NCI-H2081 (cell line): Measurements from ENCODE around the gene ZFP1.
"Not testable (repeated sequence)": the region's sequence is repeated elsewhere in the genome, so short reads cannot be mapped to it uniquely, and the experiment has no call there.

Source experiments
- DNase-seq, 2 experiments: peaks; one replicate each; lab custom pipeline; 2025; lab: John Stamatoyannopoulos, UW

Gene ZFP1

DNA sequence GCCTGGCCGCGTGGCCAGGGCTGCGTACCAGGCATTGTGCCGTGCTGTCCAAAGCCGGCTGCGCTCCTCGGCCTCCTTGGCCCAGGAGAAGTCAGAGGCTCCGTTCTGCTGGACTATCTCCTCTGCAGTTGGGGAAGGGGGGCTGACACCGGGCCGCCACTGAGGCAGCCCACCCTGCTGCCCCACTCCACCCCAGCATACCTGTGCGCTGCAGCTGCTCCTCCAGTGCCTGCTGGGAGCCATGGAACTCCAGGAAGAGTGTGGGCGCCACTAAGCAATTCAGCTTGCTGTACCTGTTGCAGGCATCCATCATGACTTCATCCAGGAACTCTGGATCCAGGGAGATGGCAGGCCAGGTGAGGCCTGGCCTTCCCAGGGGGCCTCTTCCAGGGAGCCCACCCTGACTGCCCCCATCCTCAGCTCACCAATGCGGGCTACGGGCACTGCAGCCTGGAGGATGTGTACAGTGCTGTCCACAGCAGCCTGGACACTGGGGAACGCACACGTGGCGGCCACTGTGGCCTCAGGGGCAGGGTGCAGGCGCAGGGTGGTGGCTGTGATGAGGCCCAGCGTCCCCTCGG is 34.7 kb upstream of the ZFP1 start:
- DNase-seq = no peak

DNA sequence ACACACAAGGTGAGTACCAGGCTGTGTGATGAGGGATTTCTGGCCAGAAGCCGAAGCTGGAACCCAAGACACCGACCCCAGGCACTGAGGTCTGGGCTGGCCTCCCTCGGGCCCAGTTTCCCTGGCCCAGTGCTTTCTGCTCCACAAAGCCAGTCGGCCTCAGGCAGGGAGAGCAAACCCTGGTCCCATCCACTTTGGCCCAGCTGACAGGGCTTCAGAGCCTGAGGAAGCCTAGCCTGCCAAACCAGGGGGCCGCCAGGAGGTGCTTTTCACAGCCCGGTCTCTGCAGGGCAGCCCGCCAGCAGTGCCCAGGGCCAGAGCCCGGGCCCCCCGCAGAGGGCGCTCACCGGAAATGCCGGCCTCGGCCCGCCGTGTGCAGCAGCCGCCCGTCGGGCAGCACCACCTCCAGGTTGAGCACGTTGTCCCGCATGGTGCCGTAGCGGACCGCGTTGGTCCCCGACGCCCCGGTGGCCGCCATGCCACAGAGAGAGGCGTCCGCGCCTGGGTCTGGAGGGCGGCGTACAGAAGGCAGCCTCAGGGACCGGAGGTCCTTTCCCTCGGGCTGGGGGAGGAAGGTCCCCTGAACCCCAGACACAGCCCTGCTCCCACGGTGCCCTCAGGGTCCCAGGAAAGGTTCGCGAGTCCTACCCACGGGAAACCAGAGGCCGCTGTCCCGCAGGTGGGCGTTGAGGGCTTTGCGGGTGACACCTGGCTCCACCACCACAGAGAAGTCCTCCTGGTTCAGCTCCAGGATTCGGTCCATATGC is 34.0 kb upstream of the ZFP1 start:
- DNase-seq = no peak

DNA sequence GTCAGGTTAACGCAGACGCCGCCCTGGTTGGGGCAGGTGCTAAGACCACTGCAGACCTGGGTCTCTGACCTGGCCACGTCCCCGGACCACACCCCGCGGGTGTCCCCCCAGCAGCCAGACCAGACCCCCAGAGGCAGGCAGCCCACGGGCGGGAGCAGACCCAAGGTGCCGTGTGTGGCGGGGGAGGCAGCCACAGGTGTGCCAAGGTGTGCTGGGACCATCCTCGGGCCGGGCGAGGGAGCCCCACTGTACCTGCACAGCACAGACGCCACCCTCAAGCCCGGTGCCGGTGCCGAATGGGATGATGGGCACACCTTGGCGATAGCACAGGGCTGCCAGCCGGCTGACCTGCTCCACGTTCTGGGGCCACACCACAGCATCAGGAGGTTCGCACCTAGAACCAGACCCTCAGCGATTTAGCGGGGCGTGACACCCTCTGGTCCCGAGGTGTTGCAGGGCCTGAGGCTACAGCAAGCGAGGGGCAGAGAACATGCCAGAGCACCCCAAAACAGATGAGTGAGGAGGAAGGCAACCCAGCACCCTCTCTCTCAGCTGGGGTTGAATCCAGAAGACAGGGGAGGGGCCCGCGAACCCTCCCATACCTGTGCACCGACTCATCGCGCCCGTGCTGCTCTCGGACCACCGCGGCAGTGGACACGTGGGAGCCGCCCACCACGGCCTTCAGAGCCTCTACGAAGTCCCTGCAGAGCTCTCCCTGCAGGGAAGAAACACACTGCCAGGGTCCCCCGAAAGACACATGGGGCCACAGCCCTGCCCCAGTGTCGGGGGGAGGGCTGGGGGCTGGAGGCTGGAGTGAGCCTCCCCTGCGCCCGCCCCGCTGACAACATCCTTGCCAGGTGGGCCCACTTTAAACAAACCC is 33.1 kb upstream of the ZFP1 start:
- DNase-seq = no peak

GRCh38 chr16:75116081-75116910 is 32.0 kb upstream of the ZFP1 start, which contains the start of gene LDHD:
LDHD (minus strand) TSS chr16:75116780; CDS start chr16:75116720, 60 bp downstream.
- DNase-seq = no peak

DNA sequence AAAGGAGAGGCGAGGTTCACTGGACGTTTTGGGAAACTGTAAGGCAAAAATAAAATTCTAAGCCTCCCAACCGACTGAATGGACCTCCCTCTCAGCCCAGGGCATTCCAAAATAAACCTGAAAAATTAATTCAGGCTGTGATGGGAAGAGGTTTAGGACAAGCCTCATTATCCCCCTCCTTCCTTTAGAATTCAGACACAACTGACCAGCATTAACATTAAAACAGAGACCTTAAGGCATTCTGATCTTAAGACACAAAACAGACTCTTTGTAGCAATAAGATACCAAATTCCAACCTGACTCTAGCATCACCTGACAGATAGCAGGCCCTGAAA is 31.4 kb upstream of the ZFP1 start:
- DNase-seq = no peak

GRCh38 chr16:75118943-75119539 is 29.3 kb upstream of the ZFP1 start:
- DNase-seq = no peak

DNA sequence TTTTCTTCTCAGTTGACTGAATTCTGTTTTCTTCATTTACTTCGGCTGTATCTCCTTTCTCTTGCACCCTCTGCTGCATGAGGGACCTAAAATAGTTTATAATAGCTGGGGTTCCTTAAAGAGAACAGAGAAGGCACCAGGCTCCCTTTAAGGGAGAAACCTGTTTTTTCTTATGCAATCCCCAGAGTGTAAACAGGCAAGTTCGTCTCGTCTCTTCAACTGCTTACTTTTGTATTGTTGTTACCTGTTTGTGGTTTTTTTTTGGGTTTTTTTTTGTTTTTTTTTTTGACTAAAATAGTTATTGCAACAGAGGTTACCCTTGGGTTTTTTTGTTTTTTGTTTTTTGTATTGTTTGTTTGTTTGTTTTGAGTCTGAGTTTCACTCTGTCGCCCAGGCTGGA is 28.1 kb upstream of the ZFP1 start:
- no peak for DNase-seq

- no peak for DNase-seq
These were observed 26.3 kb upstream of the ZFP1 start for GRCh38 chr16:75121949-75122568.

DNA sequence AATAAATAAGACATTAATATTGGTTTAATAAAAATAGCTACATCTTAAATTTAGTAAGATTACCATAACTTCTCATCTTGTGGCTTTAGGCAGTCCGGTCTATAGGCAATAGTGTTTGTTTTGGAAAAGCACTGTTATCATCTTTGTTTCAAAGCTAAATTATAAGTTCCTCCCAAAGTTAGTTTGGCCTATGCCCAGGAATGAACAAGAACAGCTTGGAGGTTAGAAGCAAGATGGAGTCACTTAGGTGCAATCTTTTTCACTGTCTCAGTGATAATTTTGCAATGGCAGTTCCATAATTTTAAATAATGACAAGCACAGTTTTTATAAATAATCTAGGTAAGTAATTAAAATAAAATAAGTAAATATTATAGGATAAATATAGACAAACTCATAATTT is 25.7 kb upstream of the ZFP1 start:
- DNase-seq = no peak

- DNase-seq = no peak
These were observed 20.5 kb upstream of the ZFP1 start for GRCh38 chr16:75127713-75128415.

DNA sequence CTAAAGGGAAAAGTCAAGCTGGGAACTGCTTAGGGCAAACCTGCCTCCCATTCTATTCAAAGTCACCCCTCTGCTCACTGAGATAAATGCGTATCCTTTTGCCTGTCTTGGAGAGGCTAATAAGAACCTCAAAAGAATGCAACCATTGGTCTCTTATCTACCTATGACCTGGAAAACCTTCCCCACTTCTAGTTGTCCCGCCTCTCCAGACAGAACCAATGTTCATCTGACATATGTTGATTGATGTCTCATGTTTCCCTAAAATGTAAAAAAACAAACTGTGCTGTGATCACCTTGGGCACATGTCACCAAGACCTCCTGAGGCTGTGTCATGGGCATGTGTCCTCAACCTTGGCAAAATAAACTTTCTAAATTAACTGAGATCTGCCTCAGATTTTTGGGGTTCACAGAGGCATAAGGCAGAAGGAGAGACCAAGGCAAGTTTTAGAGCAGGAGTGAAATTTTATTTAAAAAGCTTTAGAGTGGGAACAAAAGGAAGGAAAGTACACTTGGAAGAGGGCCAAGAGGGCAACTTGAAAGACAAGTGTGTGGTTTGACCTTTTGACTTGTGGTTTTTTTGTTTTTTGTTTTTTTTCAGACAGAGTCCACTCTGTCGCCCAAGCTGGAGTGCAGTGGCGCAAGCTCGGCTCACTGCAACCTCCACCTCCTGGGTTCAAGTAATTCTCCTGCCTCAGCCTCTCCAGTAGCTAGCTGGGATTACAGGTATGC is 18.7 kb upstream of the ZFP1 start:
- not testable (repeated sequence) for DNase-seq

- no peak for DNase-seq
These were observed 18.1 kb upstream of the ZFP1 start for GRCh38 chr16:75130150-75130771.

DNA sequence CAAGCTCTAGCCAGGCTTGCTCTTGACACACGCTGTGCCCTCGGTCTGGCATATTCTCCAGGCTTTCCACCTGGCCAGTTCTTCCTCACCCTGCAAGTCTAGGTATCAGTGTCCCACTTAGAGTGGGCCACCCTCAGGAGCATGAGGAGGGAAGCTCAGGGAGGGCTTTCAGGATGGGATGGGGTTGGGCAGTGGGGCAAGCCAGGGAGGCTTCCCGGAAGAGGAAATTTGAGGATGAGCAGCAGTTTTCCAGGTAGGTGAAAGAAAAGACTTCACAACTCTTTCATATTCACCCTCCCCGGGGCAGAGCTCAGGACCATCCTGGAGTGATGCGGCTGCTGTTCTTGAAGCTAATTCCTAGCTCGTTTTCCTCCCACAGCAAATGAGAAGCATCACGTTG is 17.2 kb upstream of the ZFP1 start:
- no peak for DNase-seq

DNA sequence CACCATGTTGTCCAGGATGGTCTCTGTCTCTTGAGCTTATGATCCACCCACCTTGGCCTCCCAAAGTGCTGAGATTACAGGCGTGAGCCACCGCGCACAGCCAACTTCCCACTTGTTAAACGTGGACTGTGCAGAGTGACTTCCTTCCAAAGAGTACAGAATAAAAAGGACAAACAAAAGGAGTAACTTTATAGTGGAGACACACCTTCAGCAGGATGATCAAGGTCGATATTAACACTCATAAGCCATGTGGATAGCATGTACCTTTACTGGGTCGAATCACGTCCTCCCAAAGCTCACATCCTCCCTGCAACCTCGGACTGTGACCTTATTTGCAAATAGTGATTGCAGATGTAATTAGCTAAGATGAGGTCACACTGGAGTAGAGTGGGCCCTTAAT is 10.1 kb upstream of the ZFP1 start:
- no peak for DNase-seq

DNA sequence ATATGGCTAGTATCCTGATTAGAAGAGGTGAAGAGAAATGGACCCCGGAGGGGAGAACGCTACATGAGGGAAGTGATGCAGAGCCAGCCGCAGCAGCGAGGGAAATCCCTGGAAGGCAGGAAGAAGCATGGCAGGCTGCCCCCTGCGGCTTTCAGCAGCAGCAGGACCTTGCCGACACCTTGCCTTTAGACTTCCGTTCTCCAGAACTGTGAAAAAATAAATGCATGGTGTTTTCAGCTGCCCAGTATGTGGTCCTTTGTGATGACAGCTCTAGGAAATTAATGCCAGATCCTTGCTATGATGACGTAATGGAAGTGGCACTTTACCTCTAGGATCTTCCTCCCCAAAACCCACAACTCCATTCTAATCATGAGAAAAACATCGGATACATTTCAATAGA is 9.7 kb upstream of the ZFP1 start:
- DNase-seq = no peak

- no peak for DNase-seq
These were observed 8.8 kb upstream of the ZFP1 start for GRCh38 chr16:75139498-75139897.

DNA sequence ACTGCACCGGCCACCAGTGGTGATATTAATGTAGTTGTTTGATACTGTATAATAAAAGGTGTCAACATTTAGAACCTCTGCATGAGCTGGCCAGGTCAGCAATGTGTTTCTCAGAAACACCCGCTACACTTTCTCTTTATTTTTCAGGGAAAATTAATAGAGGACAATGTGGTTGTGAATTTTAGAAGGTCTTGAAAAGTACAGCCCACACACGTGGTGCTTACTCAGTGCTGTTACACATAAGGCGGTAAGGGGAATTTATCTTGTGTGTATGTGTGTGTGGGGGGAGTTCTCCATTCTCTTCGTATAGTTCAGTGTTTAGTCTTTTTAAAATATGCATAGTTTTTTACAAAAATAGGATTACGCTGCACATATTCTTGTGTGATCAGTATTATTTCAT is 4.4 kb upstream of the ZFP1 start:
- no peak for DNase-seq

- DNase-seq = no peak
These were observed 385 bp upstream of the ZFP1 start for GRCh38 chr16:75147968-75148310.

DNA sequence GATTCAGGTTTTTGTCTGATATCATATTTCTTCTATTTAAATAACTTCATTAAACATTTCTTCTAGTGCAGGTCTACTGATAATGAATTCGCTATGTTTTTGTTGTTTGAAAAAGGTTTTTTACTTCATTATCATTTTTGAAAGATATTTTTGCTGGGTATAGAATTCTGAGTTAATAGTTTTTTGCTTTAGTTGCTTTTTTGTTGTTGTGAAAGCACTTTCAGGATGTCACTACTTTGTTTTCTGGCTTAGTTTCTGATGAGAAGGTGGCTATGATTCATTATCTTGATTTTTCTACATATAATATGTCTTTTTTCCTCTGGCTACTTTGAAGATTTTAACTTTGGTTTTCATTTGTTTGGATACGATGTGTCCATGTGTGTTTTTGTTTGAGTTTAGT is 3.5 kb downstream of the ZFP1 start:
- no peak for DNase-seq

GRCh38 chr16:75152635-75153034 is 4.3 kb downstream of the ZFP1 start:
- no peak for DNase-seq
